Stimulated activated CD4-positive, alpha-beta T cell treated with anti-CD3 and anti-CD28 coated beads, Interleukin-15, amount 100 ng/mL, for 48 hours (primary cell): ENCODE data around the gene SPINK4.

Experiments
- DNase-seq, 2 donors: peaks; one replicate each; pipeline ENCODE4 v3.0.0-alpha.2; 2020; ENCODE audit warnings: low read depth in 2 of 2

SPINK4 gene

GRCh38 chr9:33291901-33292300, 51.9 kb downstream of the SPINK4 start:
- no peak for DNase-seq

GRCh38 chr9:33293782-33294181, 53.8 kb downstream of the SPINK4 start:
- DNase-seq = no peak

- DNase-seq = no peak
These were observed 54.9 kb downstream of the SPINK4 start for GRCh38 chr9:33294670-33295432.

GRCh38 chr9:33295571-33295970, 55.6 kb downstream of the SPINK4 start:
- no peak for DNase-seq

GRCh38 chr9:33297432-33297831, 57.5 kb downstream of the SPINK4 start:
- DNase-seq = no peak
